ENCODE results near the gene SLC35F4. TPM values are rescaled to one million over a fixed set of nuclear protein-coding genes. Genes with fewer than 3 reads are reported as not detected.
"Not testable (repeated sequence)": the region's sequence is repeated elsewhere in the genome, so short reads cannot be mapped to it uniquely, and the experiment has no call there.

Gene SLC35F4
- polyA plus RNA-seq, 3 donors: 0.03 TPM; not detected in 2

- not testable (repeated sequence) for H3K27ac ChIP-seq (ENCODE audit: low read depth, low read length)
- 85 to 91% (median 89%) methylated on average over 2 of the region's 2 CpGs for WGBS, 3 donors
Measured at GRCh38 chr14:57855666-57856065, 10.2 kb downstream of the SLC35F4 start.

- no peak overlapping the region for H3K27ac ChIP-seq (ENCODE audit: low read depth, low read length)
- WGBS, 3 donors: 76 to 82% (median 81%) methylated on average over 2 of the region's 2 CpGs
Measured at GRCh38 chr14:57854571-57854970, 11.3 kb downstream of the SLC35F4 start.

GRCh38 chr14:57851354-57851753, 14.5 kb downstream of the SLC35F4 start:
- H3K27ac ChIP-seq (ENCODE audit: low read depth, low read length): no peak overlapping the region

- 53 to 83% (median 79%) methylated on average over 3 of the region's 3 CpGs for WGBS, 3 donors
- no peak overlapping the region for H3K27ac ChIP-seq (ENCODE audit: low read depth, low read length)
Measured at GRCh38 chr14:57848786-57849185, 17.1 kb downstream of the SLC35F4 start.

- WGBS, 3 donors: 81 to 86% (median 81%) methylated on average over 4 of the region's 4 CpGs
- H3K27ac ChIP-seq (ENCODE audit: low read depth, low read length): no peak overlapping the region
Measured at GRCh38 chr14:57848353-57848752, 17.5 kb downstream of the SLC35F4 start.

GRCh38 chr14:57847706-57848105, 18.2 kb downstream of the SLC35F4 start:
- 58 to 65% (median 58%) methylated on average over 2 of the region's 2 CpGs for WGBS, 3 donors
- H3K27ac ChIP-seq (ENCODE audit: low read depth, low read length): no peak overlapping the region

GRCh38 chr14:57847096-57847495, 18.8 kb downstream of the SLC35F4 start:
- H3K27ac ChIP-seq (ENCODE audit: low read depth, low read length): no peak overlapping the region

GRCh38 chr14:57846596-57846995, 19.3 kb downstream of the SLC35F4 start:
- no peak overlapping the region for H3K27ac ChIP-seq (ENCODE audit: low read depth, low read length)
- 41 to 61% (median 42%) methylated on average over 2 of the region's 2 CpGs for WGBS, 3 donors

GRCh38 chr14:57845802-57846531, 19.9 kb downstream of the SLC35F4 start:
- H3K27ac ChIP-seq (ENCODE audit: low read depth, low read length): no peak overlapping the region

GRCh38 chr14:57845316-57845715, 20.6 kb downstream of the SLC35F4 start:
- whole genome bisulfite sequencing, 3 donors: 86 to 94% (median 87%) methylated on average over 3 of the region's 3 CpGs
- no peak overlapping the region for H3K27ac ChIP-seq (ENCODE audit: low read depth, low read length)

More at GRCh38 chr14:57845802-57846531, 19.9 kb downstream of the SLC35F4 start:
- 37 to 57% (median 43%) methylated on average over 3 of the region's 3 CpGs for WGBS, 3 donors

- 72 to 93% (median 80%) methylated on average over 8 of the region's 8 CpGs for WGBS, 3 donors
- no peak overlapping the region for H3K27ac ChIP-seq (ENCODE audit: low read depth, low read length)
Measured at GRCh38 chr14:57837267-57837666, 28.6 kb downstream of the SLC35F4 start.

- WGBS, 3 donors: 74 to 81% (median 77%) methylated on average over 2 of the region's 2 CpGs
- H3K27ac ChIP-seq (ENCODE audit: low read depth, low read length): no peak overlapping the region
Measured at GRCh38 chr14:57835766-57836165, 30.1 kb downstream of the SLC35F4 start.

- WGBS, 3 donors: 88 to 92% (median 90%) methylated on average over 3 of the region's 3 CpGs
Measured at GRCh38 chr14:57834961-57835360, 30.9 kb downstream of the SLC35F4 start.

GRCh38 chr14:57834001-57834598, 31.8 kb downstream of the SLC35F4 start:
- no peak overlapping the region for H3K27ac ChIP-seq (ENCODE audit: low read depth, low read length)
- 0 to 63% (median 31%) methylated on average over 1 of the region's 1 CpG for WGBS, 3 donors

More at GRCh38 chr14:57834961-57835360, 30.9 kb downstream of the SLC35F4 start:
- no peak overlapping the region for H3K27ac ChIP-seq (ENCODE audit: low read depth, low read length)

GRCh38 chr14:57833323-57833722, 32.6 kb downstream of the SLC35F4 start:
- 24 to 56% (median 45%) methylated on average over 3 of the region's 3 CpGs for WGBS, 3 donors
- H3K27ac ChIP-seq (ENCODE audit: low read depth, low read length): no peak overlapping the region

- 15 to 19% (median 15%) methylated on average over 5 of the region's 5 CpGs for WGBS, 3 donors
- H3K27ac ChIP-seq (ENCODE audit: low read depth, low read length): no peak overlapping the region
Measured at GRCh38 chr14:57831981-57832380, 33.9 kb downstream of the SLC35F4 start.

- WGBS, 3 donors: 49 to 69% (median 67%) methylated on average over 2 of the region's 2 CpGs
- H3K27ac ChIP-seq (ENCODE audit: low read depth, low read length): no peak overlapping the region
Measured at GRCh38 chr14:57828713-57829112, 37.2 kb downstream of the SLC35F4 start.

GRCh38 chr14:57823015-57823660, 42.8 kb downstream of the SLC35F4 start:
- 78 to 79% (median 79%) methylated on average over 4 of the region's 4 CpGs for WGBS, 3 donors
- H3K27ac ChIP-seq (ENCODE audit: low read depth, low read length): no peak overlapping the region

- H3K27ac ChIP-seq (ENCODE audit: low read depth, low read length): no peak overlapping the region
Measured at GRCh38 chr14:57822081-57822480, 43.8 kb downstream of the SLC35F4 start.

- no peak overlapping the region for H3K27ac ChIP-seq (ENCODE audit: low read depth, low read length)
- 79 to 85% (median 81%) methylated on average over 2 of the region's 2 CpGs for WGBS, 3 donors
Measured at GRCh38 chr14:57820581-57820980, 45.3 kb downstream of the SLC35F4 start.

Data from adipose tissue (tissue), 3 donors.